Brain microvascular endothelial cell (primary cell): ENCODE measurements around the gene GNAT3.

Experiments used
- DNase-seq: peaks from one replicate; pipeline ENCODE4 v3.0.0-alpha.2; 2020
- H3K27ac ChIP-seq: fragments of 250-450 bp; sonication (Bioruptor Pico); 2 replicates; pipeline ENCODE4 v1.5.1; 2020; ENCODE audit warnings: mild to moderate bottlenecking, moderate library complexity
- H3K27me3 ChIP-seq: fragments of 250-450 bp; sonication (Bioruptor Pico); replicated peaks from 2 replicates; pipeline ENCODE4 v1.5.1; 2020; ENCODE audit warnings: mild to moderate bottlenecking
- H3K36me3 ChIP-seq: fragments of 250-450 bp; sonication (Bioruptor Pico); replicated peaks from 2 replicates; pipeline ENCODE4 v1.5.1; 2020; ENCODE audit warnings: mild to moderate bottlenecking
- H3K4me3 ChIP-seq: 2 replicates; pipeline ENCODE4 v1.5.1; 2011; ENCODE audit warnings: low read depth, mild to moderate bottlenecking, control low read depth, low read length, moderate library complexity
- CTCF ChIP-seq: IDR thresholded peaks from 2 replicates; pipeline ENCODE4 v1.5.1; 2011; ENCODE audit warnings: low read depth, mild to moderate bottlenecking, moderate library complexity, low read length, control low read depth, inconsistent platforms; ENCODE audit errors: missing control alignments
- in situ Hi-C: cut with HindIII; loops from 2 replicates; pipeline ENCODE4 v1.10.0; 2017; ENCODE audit warnings: low sequenced_read_pairs, low pct_ligation_motif_present

The GNAT3 gene

GRCh38 chr7:80439894-80440821, 71.7 kb downstream of the GNAT3 start:
- Histone ChIP-seq H3K27ac (peak overlapping the region; percentile 77), H3K27me3 (no peaks in the 10 kb centered on the region), H3K36me3 (no peaks in the 10 kb centered on the region), H3K4me3 (no peak overlapping the region)
- no peak for TF ChIP-seq CTCF
- DNase-seq: peak; percentile 65
- in situ Hi-C loops: no loop called here

GRCh38 chr7:80435521-80435920, 76.3 kb downstream of the GNAT3 start:
- TF ChIP-seq CTCF: no peak
- in situ Hi-C loops: no loop called here
- no peak overlapping the region for H3K27ac ChIP-seq

GRCh38 chr7:80434047-80434446, 77.8 kb downstream of the GNAT3 start:
- no peak for TF ChIP-seq CTCF
- H3K27me3 ChIP-seq: no peaks in the 10 kb centered on the region
- DNase-seq: no peak
- no peak overlapping the region for H3K4me3 ChIP-seq
- H3K36me3 ChIP-seq: no peaks in the 10 kb centered on the region
- in situ Hi-C loops: no loop called here
- no peak overlapping the region for H3K27ac ChIP-seq

More at GRCh38 chr7:80435521-80435920, 76.3 kb downstream of the GNAT3 start:
- Histone ChIP-seq H3K36me3 (no peaks in the 10 kb centered on the region), H3K4me3 (no peak overlapping the region), H3K27me3 (no peaks in the 10 kb centered on the region)
- DNase-seq: no peak

GRCh38 chr7:80432166-80432565, 79.7 kb downstream of the GNAT3 start:
- Histone ChIP-seq H3K4me3 (no peak overlapping the region), H3K27me3 (no peaks in the 10 kb centered on the region), H3K36me3 (no peaks in the 10 kb centered on the region), H3K27ac (no peak overlapping the region)
- no peak for TF ChIP-seq CTCF
- in situ Hi-C loops: no loop called here
- DNase-seq: no peak

GRCh38 chr7:80429181-80429580, 82.7 kb downstream of the GNAT3 start:
- no peak for DNase-seq
- no peak for TF ChIP-seq CTCF
- Histone ChIP-seq H3K36me3 (no peaks in the 10 kb centered on the region), H3K27ac (no peak overlapping the region), H3K4me3 (no peak overlapping the region), H3K27me3 (no peaks in the 10 kb centered on the region)
- in situ Hi-C loops: no loop called here
